ENCODE data around the gene MRLN.

MRLN gene

GRCh38 chr10:59702347-59702746 lies 50.9 kb downstream of the MRLN start:
- no peaks in the 10 kb centered on the region for H3K9me3 ChIP-seq (ENCODE audit: severe bottlenecking)
- DNase-seq, result no peak
- H3K4me3 ChIP-seq (ENCODE audit: low read depth, low read length), result no peak overlapping the region

GRCh38 chr10:59700709-59701108 lies 52.5 kb downstream of the MRLN start:
- H3K36me3 ChIP-seq, result peaks cover 16% of the 10 kb centered on the region
- no peak overlapping the region for H3K4me3 ChIP-seq (ENCODE audit: low read depth, low read length)
- no peaks in the 10 kb centered on the region for H3K9me3 ChIP-seq (ENCODE audit: severe bottlenecking)
- H3K27ac ChIP-seq, result no peak overlapping the region
- H3K27me3 ChIP-seq (ENCODE audit: insufficient read depth, low read depth, severe bottlenecking), result no peaks in the 10 kb centered on the region
- peak; percentile 15 for DNase-seq
- TF ChIP-seq, protein P1, sequence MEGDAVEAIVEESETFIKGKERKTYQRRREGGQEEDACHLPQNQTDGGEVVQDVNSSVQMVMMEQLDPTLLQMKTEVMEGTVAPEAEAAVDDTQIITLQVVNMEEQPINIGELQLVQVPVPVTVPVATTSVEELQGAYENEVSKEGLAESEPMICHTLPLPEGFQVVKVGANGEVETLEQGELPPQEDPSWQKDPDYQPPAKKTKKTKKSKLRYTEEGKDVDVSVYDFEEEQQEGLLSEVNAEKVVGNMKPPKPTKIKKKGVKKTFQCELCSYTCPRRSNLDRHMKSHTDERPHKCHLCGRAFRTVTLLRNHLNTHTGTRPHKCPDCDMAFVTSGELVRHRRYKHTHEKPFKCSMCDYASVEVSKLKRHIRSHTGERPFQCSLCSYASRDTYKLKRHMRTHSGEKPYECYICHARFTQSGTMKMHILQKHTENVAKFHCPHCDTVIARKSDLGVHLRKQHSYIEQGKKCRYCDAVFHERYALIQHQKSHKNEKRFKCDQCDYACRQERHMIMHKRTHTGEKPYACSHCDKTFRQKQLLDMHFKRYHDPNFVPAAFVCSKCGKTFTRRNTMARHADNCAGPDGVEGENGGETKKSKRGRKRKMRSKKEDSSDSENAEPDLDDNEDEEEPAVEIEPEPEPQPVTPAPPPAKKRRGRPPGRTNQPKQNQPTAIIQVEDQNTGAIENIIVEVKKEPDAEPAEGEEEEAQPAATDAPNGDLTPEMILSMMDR (IDR thresholded peaks at IDR 0.05; ENCODE audit: low read depth, low read length), result 0 out of 2 replicates have a peak, but pooled peaks have one; percentile 29

More at GRCh38 chr10:59702347-59702746, 50.9 kb downstream of the MRLN start:
- H3K36me3 ChIP-seq, result peaks cover 16% of the 10 kb centered on the region
- TF ChIP-seq, protein P1 (IDR thresholded peaks at IDR 0.05; ENCODE audit: low read depth, low read length), result no peak
- no peak overlapping the region for H3K27ac ChIP-seq
- H3K27me3 ChIP-seq (ENCODE audit: insufficient read depth, low read depth, severe bottlenecking), result no peaks in the 10 kb centered on the region

DNA sequence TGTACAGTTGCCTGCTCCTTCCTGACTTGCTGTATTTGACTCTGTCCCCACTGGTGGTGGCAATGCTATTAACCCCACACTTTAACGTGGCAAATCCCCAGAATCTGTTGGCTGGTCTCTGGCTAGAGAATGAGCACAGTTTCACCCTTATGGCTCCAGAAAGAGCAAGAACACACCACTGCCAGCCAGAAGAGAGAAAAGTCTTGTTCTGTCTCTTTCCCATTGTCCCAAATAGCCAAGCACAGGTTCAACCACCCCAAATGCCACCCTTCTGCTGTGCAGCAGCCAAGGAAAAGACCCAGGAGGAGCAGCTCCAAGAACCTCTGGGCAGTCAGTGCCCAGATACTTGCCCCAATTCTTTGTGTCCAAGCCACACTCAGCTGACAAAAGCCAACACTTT lies 54.9 kb downstream of the MRLN start:
- Histone ChIP-seq H3K27me3 (ENCODE audit: insufficient read depth, low read depth, severe bottlenecking) (no peaks in the 10 kb centered on the region), H3K27ac (no peak overlapping the region), H3K4me3 (ENCODE audit: low read depth, low read length) (no peak overlapping the region), H3K9me3 (ENCODE audit: severe bottlenecking) (no peaks in the 10 kb centered on the region), H3K36me3 (peaks cover 12% of the 10 kb centered on the region)
- TF ChIP-seq, protein P1 (IDR thresholded peaks at IDR 0.05; ENCODE audit: low read depth, low read length), result no peak
- no peak for DNase-seq

- no peak overlapping the region for H3K4me3 ChIP-seq (ENCODE audit: low read depth, low read length)
- DNase-seq, result no peak
These were observed 57.6 kb downstream of the MRLN start for GRCh38 chr10:59695637-59696036.

DNA sequence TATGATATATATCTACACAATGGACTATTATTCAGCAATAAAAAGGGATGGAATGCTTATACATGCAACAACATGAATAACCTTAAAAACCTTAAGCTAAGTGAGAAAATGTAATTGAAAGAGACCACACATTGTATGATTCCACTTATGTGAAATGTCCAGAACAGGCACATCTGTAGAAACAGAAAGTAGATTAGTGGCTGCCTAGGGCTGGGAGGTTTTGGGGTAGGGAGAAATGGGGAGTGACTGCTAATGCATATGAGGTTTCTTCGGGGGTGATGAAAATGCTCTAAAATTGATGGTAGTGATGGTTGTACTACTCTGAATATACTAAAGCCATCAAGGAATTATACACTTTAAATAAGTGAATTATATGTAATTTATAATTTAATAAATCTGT lies 58.3 kb downstream of the MRLN start:
- no peak overlapping the region for H3K27ac ChIP-seq
- H3K36me3 ChIP-seq, result peaks cover 4% of the 10 kb centered on the region
- H3K9me3 ChIP-seq (ENCODE audit: severe bottlenecking), result no peaks in the 10 kb centered on the region
- H3K4me3 ChIP-seq (ENCODE audit: low read depth, low read length), result no peak overlapping the region
- no peak for DNase-seq
- no peaks in the 10 kb centered on the region for H3K27me3 ChIP-seq (ENCODE audit: insufficient read depth, low read depth, severe bottlenecking)
- TF ChIP-seq, protein P1 (IDR thresholded peaks at IDR 0.05; ENCODE audit: low read depth, low read length), result no peak

More at GRCh38 chr10:59695637-59696036, 57.6 kb downstream of the MRLN start:
- H3K27me3 ChIP-seq (ENCODE audit: insufficient read depth, low read depth, severe bottlenecking), result no peaks in the 10 kb centered on the region
- TF ChIP-seq, protein P1 (IDR thresholded peaks at IDR 0.05; ENCODE audit: low read depth, low read length), result no peak
- no peaks in the 10 kb centered on the region for H3K9me3 ChIP-seq (ENCODE audit: severe bottlenecking)
- no peak overlapping the region for H3K27ac ChIP-seq
- peaks cover 3% of the 10 kb centered on the region; the same call in 1 of the 2 replicates for H3K36me3 ChIP-seq

GRCh38 chr10:59692113-59692512 lies 61.1 kb downstream of the MRLN start:
- Histone ChIP-seq H3K27me3 (ENCODE audit: insufficient read depth, low read depth, severe bottlenecking) (no peaks in the 10 kb centered on the region), H3K9me3 (ENCODE audit: severe bottlenecking) (no peaks in the 10 kb centered on the region), H3K4me3 (ENCODE audit: low read depth, low read length) (no peak overlapping the region), H3K27ac (no peak overlapping the region), H3K36me3 (peaks cover 4% of the 10 kb centered on the region)
- TF ChIP-seq, protein P1 (IDR thresholded peaks at IDR 0.05; ENCODE audit: low read depth, low read length), result no peak
- DNase-seq, result no peak
